ENCODE results near the gene MAP4.

MAP4 gene

GRCh38 chr3:47856669-47857068 is 159.5 kb downstream of the MAP4 start:
- no peak for DNase-seq

- no peak for DNase-seq
These were observed 160.5 kb downstream of the MAP4 start for GRCh38 chr3:47855461-47856383.

GRCh38 chr3:47854720-47855455 is 161.3 kb downstream of the MAP4 start:
- no peak for DNase-seq

- DNase-seq: no peak
These were observed 161.9 kb downstream of the MAP4 start for GRCh38 chr3:47854267-47854666.

- DNase-seq: no peak
These were observed 163.3 kb downstream of the MAP4 start for GRCh38 chr3:47852604-47853602.

GRCh38 chr3:47851888-47852603 is 164.2 kb downstream of the MAP4 start:
- no peak for DNase-seq

- DNase-seq: no peak
These were observed 165.4 kb downstream of the MAP4 start for GRCh38 chr3:47850564-47851410.

GRCh38 chr3:47849699-47850563 is 166.3 kb downstream of the MAP4 start:
- DNase-seq: peak; percentile 68

GRCh38 chr3:47849186-47849698 is 167.0 kb downstream of the MAP4 start:
- no peak for DNase-seq

- no peak for DNase-seq
These were observed 167.6 kb downstream of the MAP4 start for GRCh38 chr3:47848599-47849117.

GRCh38 chr3:47847801-47848518 is 168.3 kb downstream of the MAP4 start:
- DNase-seq: no peak

- DNase-seq: no peak
These were observed 169.0 kb downstream of the MAP4 start for GRCh38 chr3:47847260-47847659.

- DNase-seq: no peak
These were observed 169.4 kb downstream of the MAP4 start for GRCh38 chr3:47846880-47847248.

GRCh38 chr3:47846186-47846879 is 169.9 kb downstream of the MAP4 start:
- no peak for DNase-seq

GRCh38 chr3:47841786-47842349 is 174.3 kb downstream of the MAP4 start:
- no peak for DNase-seq

- no peak for DNase-seq
These were observed 177.7 kb downstream of the MAP4 start for GRCh38 chr3:47838503-47838902.

- no peak for DNase-seq
These were observed 179.2 kb downstream of the MAP4 start for GRCh38 chr3:47836986-47837385.

GRCh38 chr3:47829482-47829881 is 186.7 kb downstream of the MAP4 start:
- DNase-seq: peak; percentile 64
